Measurements from ENCODE around the gene MYRIP. TPM values are rescaled to one million over a fixed set of nuclear protein-coding genes. Genes with fewer than 3 reads are reported as not detected.
A peak's percentile ranks its signal among the peaks of the same experiment; 100 is the strongest.

Gene MYRIP
- total and polyA plus RNA-seq, 4 donors, result 0.98 to 11.7 (median 6.8) TPM

GRCh38 chr3:39805650-39806049, 3.8 kb upstream of the MYRIP start (continued):
- TF ChIP-seq GABPA (IDR thresholded peaks at IDR 0.05 in 1 of 2, conservative IDR thresholded peaks at IDR 0.05 in 1 of 2) (no peak), ATF3 (IDR thresholded peaks at IDR 0.05) (no peak), RXRA (IDR thresholded peaks at IDR 0.05) (peak; percentile 21 to 78), HNF4G (IDR thresholded peaks at IDR 0.05) (peak; percentile 61)

GRCh38 chr3:39806820-39807219, 2.6 kb upstream of the MYRIP start:
- Histone ChIP-seq H3K27me3 (ENCODE audit: control insufficient read depth in 4 of 4, insufficient read depth in 4 of 4, low read length in 3 of 4) (no peaks in the 10 kb centered on the region), H3K4me3 (ENCODE audit: low read depth in 1 of 3, low read length in 3 of 3) (no peak overlapping the region), H3K36me3 (ENCODE audit: control insufficient read depth in 4 of 4, insufficient read depth in 3 of 4, low read depth in 1 of 4, low read length in 3 of 4) (no peaks in the 10 kb centered on the region), H3K27ac (ENCODE audit: low read depth in 1 of 2, low read length in 2 of 2) (peak overlapping the region; percentile 74 to 82), H3K9ac (ENCODE audit: low read depth in 1 of 2, low read length in 2 of 2) (no peak overlapping the region), H3K4me1 (ENCODE audit: control insufficient read depth in 4 of 4, insufficient read depth in 4 of 4, low read length in 3 of 4) (peaks cover 3 to 54% (median 38%) of the 10 kb centered on the region in 4 donors), H3K9me3 (ENCODE audit: control insufficient read depth in 4 of 4, low read length in 3 of 4) (no peaks in the 10 kb centered on the region)
- DNase-seq (ENCODE audit: low spot score), result no peak
- TF ChIP-seq SP1 (IDR thresholded peaks at IDR 0.05) (peak; percentile 20), HNF4A (conservative IDR thresholded peaks at IDR 0.05) (peak; percentile 45 to 65), EGR1 (IDR thresholded peaks at IDR 0.05; ENCODE audit: low read depth in 2 of 2) (no peak)
- WGBS, result 42% methylated on average over 1 of the region's 1 CpG

GRCh38 chr3:39808467-39809180, 785 bp upstream of the MYRIP start:
- H3K9ac ChIP-seq (ENCODE audit: low read depth in 1 of 2, low read length in 2 of 2), result peak overlapping the region in 1 of 2 donors; percentile 16
- no peaks in the 10 kb centered on the region for H3K27me3 ChIP-seq (ENCODE audit: control insufficient read depth in 4 of 4, insufficient read depth in 4 of 4, low read length in 3 of 4)
- H3K27ac ChIP-seq (ENCODE audit: low read depth in 1 of 2, low read length in 2 of 2), result peak overlapping the region; percentile 55 to 77
- no peak for DNase-seq (ENCODE audit: low spot score)
- H3K4me3 ChIP-seq (ENCODE audit: low read depth in 1 of 3, low read length in 3 of 3), result peak overlapping the region; percentile 46 to 86 (median 56)
- no peaks in the 10 kb centered on the region for H3K36me3 ChIP-seq (ENCODE audit: control insufficient read depth in 4 of 4, insufficient read depth in 3 of 4, low read depth in 1 of 4, low read length in 3 of 4)
- peaks cover 3 to 54% (median 38%) of the 10 kb centered on the region in 4 donors for H3K4me1 ChIP-seq (ENCODE audit: control insufficient read depth in 4 of 4, insufficient read depth in 4 of 4, low read length in 3 of 4)
- 12% methylated on average over 26 of the region's 26 CpGs for WGBS
- no peaks in the 10 kb centered on the region for H3K9me3 ChIP-seq (ENCODE audit: control insufficient read depth in 4 of 4, low read length in 3 of 4)
- TF ChIP-seq JUND (IDR thresholded peaks at IDR 0.05) (no peak), GABPA (IDR thresholded peaks at IDR 0.05 in 1 of 2, conservative IDR thresholded peaks at IDR 0.05 in 1 of 2) (no peak), SP1 (IDR thresholded peaks at IDR 0.05) (no peak), REST (IDR thresholded peaks at IDR 0.05) (peak; percentile 96), ZBTB33 (IDR thresholded peaks at IDR 0.05) (no peak)

Data from liver (tissue), 9 donors.